ENCODE measurements around the gene IQCH. TPM values are rescaled to one million over a fixed set of nuclear protein-coding genes. Genes with fewer than 3 reads are reported as not detected.
"Not testable (repeated sequence)": the region's sequence is repeated elsewhere in the genome, so short reads cannot be mapped to it uniquely, and the experiment has no call there.

IQCH gene
- total and polyA plus RNA-seq, 2 donors from 2014 or later: 3.2 to 7.7 TPM

DNA sequence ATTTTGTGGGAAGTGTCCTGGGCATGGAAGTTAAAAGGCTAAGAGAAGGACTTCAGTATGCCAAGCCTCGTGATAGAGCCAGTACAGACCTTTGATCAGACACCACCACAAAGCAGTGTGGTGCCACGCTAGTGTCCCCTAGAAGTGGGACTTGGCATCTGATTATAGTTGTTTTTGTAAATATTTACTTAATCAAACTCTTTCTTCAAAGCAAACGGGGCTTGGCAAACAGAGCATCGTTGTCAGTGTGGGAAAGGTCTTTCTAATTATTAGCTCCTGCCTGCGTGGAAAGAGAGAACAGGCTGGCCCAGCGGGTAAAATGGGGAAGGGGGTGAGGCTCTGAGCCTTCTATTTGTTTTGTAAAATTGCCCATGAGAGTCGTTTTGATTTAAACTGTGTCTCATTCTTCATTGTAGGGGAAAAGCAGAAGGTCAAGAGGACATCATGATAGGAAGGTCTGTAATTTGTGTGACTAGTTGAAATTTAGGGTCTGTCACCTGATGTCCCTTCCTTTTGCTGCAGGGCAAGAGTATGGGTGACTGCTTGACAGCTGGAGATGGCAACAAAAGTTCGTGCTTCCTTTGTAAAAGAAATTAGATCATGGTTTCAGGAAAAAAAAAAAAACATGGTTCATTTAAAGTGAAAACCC is 105.0 kb downstream of the IQCH start:
- no peak overlapping the region for H3K9ac ChIP-seq (ENCODE audit: low read length in 3 of 3)
- FAIRE-seq (no peak), DNase-seq (peak in 1 of 5 donors; percentile 11)
- TF ChIP-seq, protein P1, sequence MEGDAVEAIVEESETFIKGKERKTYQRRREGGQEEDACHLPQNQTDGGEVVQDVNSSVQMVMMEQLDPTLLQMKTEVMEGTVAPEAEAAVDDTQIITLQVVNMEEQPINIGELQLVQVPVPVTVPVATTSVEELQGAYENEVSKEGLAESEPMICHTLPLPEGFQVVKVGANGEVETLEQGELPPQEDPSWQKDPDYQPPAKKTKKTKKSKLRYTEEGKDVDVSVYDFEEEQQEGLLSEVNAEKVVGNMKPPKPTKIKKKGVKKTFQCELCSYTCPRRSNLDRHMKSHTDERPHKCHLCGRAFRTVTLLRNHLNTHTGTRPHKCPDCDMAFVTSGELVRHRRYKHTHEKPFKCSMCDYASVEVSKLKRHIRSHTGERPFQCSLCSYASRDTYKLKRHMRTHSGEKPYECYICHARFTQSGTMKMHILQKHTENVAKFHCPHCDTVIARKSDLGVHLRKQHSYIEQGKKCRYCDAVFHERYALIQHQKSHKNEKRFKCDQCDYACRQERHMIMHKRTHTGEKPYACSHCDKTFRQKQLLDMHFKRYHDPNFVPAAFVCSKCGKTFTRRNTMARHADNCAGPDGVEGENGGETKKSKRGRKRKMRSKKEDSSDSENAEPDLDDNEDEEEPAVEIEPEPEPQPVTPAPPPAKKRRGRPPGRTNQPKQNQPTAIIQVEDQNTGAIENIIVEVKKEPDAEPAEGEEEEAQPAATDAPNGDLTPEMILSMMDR (IDR thresholded peaks at IDR 0.05; ENCODE audit: borderline replicate concordance, extremely low read depth, insufficient read depth): no peak
- H3K9me3 ChIP-seq (ENCODE audit: control insufficient read depth in 2 of 3, insufficient read depth in 1 of 3, low read length in 3 of 3): no peaks in the 10 kb centered on the region
- H3K27ac ChIP-seq (ENCODE audit: low read depth in 2 of 2, low read length in 2 of 2): no peak overlapping the region
- H3K4me3 ChIP-seq (ENCODE audit: low read length in 3 of 3): no peak overlapping the region
- no peaks in the 10 kb centered on the region for H3K4me1 ChIP-seq (ENCODE audit: control insufficient read depth in 2 of 3, insufficient read depth in 2 of 3, low read depth in 1 of 3, low read length in 3 of 3)
- no peaks in the 10 kb centered on the region for H3K27me3 ChIP-seq (ENCODE audit: control insufficient read depth, insufficient read depth, low read length)
- intact Hi-C loops (cut with DNase I): no loop called here
- no peaks in the 10 kb centered on the region for H3K36me3 ChIP-seq (ENCODE audit: control insufficient read depth in 2 of 3, insufficient read depth in 3 of 3, low read length in 3 of 3)

DNA sequence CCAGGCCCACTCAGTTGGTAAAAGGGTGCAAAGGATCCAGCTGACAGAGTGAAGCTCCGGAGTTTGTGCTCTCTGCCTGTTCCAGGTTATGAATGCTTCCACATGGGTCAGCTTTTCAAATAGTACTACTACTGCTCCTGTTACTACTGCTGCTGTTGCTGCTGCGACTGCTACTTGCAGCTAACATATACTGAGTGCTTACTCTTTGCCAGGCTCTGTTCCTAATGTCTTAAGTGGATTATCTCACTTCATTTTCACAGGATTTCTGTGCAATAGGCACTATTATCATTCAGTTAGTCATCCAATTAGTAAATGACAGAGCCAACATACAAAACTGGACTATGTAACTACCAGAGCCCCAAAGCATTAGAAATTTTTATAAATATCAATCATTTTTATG is 106.5 kb downstream of the IQCH start:
- Histone ChIP-seq H3K9ac (ENCODE audit: low read length in 3 of 3) (no peak overlapping the region), H3K36me3 (ENCODE audit: control insufficient read depth in 2 of 3, insufficient read depth in 3 of 3, low read length in 3 of 3) (no peaks in the 10 kb centered on the region), H3K9me3 (ENCODE audit: control insufficient read depth in 2 of 3, insufficient read depth in 1 of 3, low read length in 3 of 3) (no peaks in the 10 kb centered on the region), H3K27me3 (ENCODE audit: control insufficient read depth, insufficient read depth, low read length) (no peaks in the 10 kb centered on the region), H3K4me3 (ENCODE audit: low read length in 3 of 3) (no peak overlapping the region), H3K27ac (ENCODE audit: low read depth in 2 of 2, low read length in 2 of 2) (no peak overlapping the region), H3K4me1 (ENCODE audit: control insufficient read depth in 2 of 3, insufficient read depth in 2 of 3, low read depth in 1 of 3, low read length in 3 of 3) (no peaks in the 10 kb centered on the region)
- TF ChIP-seq, protein P1 (IDR thresholded peaks at IDR 0.05; ENCODE audit: borderline replicate concordance, extremely low read depth, insufficient read depth): no peak
- no peak for DNase-seq
- intact Hi-C loops (cut with DNase I): no loop called here
- FAIRE-seq: no peak

DNA sequence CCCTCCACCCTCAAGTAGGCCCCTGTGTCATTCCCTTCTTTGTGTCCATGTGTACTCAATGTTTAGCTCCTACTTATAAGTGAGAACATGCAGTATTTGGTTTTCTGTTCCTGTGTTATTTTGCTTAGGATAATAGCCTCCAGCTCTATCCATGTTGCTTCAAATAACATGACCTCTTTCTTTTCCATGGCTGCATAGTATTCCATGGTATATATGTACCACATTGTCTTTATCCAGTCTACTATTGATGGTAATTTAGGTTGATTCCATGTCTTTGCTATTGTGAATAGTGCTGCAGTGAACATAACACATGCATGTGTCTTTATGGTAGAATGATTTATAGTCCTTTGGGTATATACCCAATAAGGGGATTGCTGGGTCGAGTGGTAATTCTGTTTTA is 109.1 kb downstream of the IQCH start:
- DNase-seq; H3K9ac ChIP-seq (ENCODE audit: low read length in 3 of 3); H3K27ac ChIP-seq (ENCODE audit: low read depth in 2 of 2, low read length in 2 of 2); H3K4me3 ChIP-seq (ENCODE audit: low read length in 3 of 3); H3K36me3 ChIP-seq (ENCODE audit: control insufficient read depth in 2 of 3, insufficient read depth in 3 of 3, low read length in 3 of 3); FAIRE-seq; H3K4me1 ChIP-seq (ENCODE audit: control insufficient read depth in 2 of 3, insufficient read depth in 2 of 3, low read depth in 1 of 3, low read length in 3 of 3); H3K9me3 ChIP-seq (ENCODE audit: control insufficient read depth in 2 of 3, insufficient read depth in 1 of 3, low read length in 3 of 3); intact Hi-C loops (cut with DNase I); H3K27me3 ChIP-seq (ENCODE audit: control insufficient read depth, insufficient read depth, low read length): not testable (repeated sequence)

DNA sequence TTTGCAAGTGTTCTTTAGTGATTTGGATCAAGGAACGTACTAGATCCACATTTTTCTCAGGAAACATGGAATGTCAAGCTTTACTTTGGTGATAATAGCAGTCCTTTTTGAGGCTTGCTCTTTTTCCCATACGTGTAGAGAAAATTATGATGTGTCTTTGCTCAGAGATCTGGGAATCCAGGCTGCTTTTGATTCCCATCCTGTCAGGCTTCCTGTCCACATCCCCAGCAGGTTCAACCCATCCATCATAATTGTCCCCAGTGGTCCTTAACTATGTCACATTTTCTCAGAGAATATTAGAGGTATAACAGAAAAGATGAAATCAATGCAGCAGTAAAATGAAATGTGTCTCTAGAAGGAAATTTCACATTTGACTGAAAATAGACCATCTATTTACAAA is 111.4 kb downstream of the IQCH start:
- H3K4me3 ChIP-seq (ENCODE audit: low read length in 3 of 3): no peak overlapping the region
- no peak for DNase-seq
- TF ChIP-seq, protein P1 (IDR thresholded peaks at IDR 0.05; ENCODE audit: borderline replicate concordance, extremely low read depth, insufficient read depth): no peak
- H3K9ac ChIP-seq (ENCODE audit: low read length in 3 of 3): no peak overlapping the region
- H3K36me3 ChIP-seq (ENCODE audit: control insufficient read depth in 2 of 3, insufficient read depth in 3 of 3, low read length in 3 of 3): no peaks in the 10 kb centered on the region
- no peaks in the 10 kb centered on the region for H3K27me3 ChIP-seq (ENCODE audit: control insufficient read depth, insufficient read depth, low read length)
- no peak overlapping the region for H3K27ac ChIP-seq (ENCODE audit: low read depth in 2 of 2, low read length in 2 of 2)
- no peaks in the 10 kb centered on the region for H3K9me3 ChIP-seq (ENCODE audit: control insufficient read depth in 2 of 3, insufficient read depth in 1 of 3, low read length in 3 of 3)
- intact Hi-C loops (cut with DNase I): no loop called here
- FAIRE-seq: no peak
- no peaks in the 10 kb centered on the region for H3K4me1 ChIP-seq (ENCODE audit: control insufficient read depth in 2 of 3, insufficient read depth in 2 of 3, low read depth in 1 of 3, low read length in 3 of 3)
